HepG2 (cell line): ENCODE data around the gene UTS2R. TPM values are rescaled to one million over a fixed set of nuclear protein-coding genes. Genes with fewer than 3 reads are reported as not detected.
A peak's percentile ranks its signal among the peaks of the same experiment; 100 is the strongest.

Experiments
- ATRX ChIP-seq: sonication (generic); formaldehyde crosslinking; IDR thresholded peaks from 2 replicates; pipeline ENCODE4 v1.4.0; 2020; ENCODE audit warnings: missing genetic modification reagents, borderline replicate concordance
- GABPB1 ChIP-seq: IDR thresholded peaks from 2 replicates; pipeline ENCODE4 v1.6.1; 2016; ENCODE audit warnings: mild to moderate bottlenecking, missing genetic modification reagents, moderate library complexity, missing compliant biosample characterization
- GATAD1 ChIP-seq: IDR thresholded peaks from 2 replicates; pipeline ENCODE4 v1.6.1; 2016; ENCODE audit warnings: missing genetic modification reagents, missing compliant biosample characterization
- HOXA9 ChIP-seq: sonication (generic); formaldehyde crosslinking; IDR thresholded peaks from 2 replicates; pipeline ENCODE4 v1.8.1; 2022; ENCODE audit warnings: missing genetic modification reagents, mild to moderate bottlenecking, moderate library complexity, borderline replicate concordance
- MATR3 ChIP-seq: sonication (generic); formaldehyde crosslinking; IDR thresholded peaks from 2 replicates; pipeline ENCODE4 v1.4.0; 2020; ENCODE audit warnings: missing genetic modification reagents
- MLLT10 ChIP-seq: sonication (generic); formaldehyde crosslinking; IDR thresholded peaks from 2 replicates; pipeline ENCODE4 v1.4.0; 2020; ENCODE audit warnings: missing genetic modification reagents
- RERE ChIP-seq: IDR thresholded peaks from 2 replicates; pipeline ENCODE4 v1.6.1; 2016; ENCODE audit warnings: low read depth, missing genetic modification reagents, missing compliant biosample characterization
- ZNF407 ChIP-seq: sonication (generic); formaldehyde crosslinking; IDR thresholded peaks from one replicate; pipeline ENCODE4 v1.5.1; 2020; ENCODE audit warnings: mild to moderate bottlenecking, missing genetic modification reagents; ENCODE audit errors: not compliant biosample characterization
- ZNF501 ChIP-seq: sonication (generic); formaldehyde crosslinking; IDR thresholded peaks from 2 replicates; pipeline ENCODE4 v1.5.1; 2020; ENCODE audit warnings: mild to moderate bottlenecking, moderate library complexity, missing genetic modification reagents
- polyA plus RNA-seq, 8 experiments: library from polyadenylated mRNA; depleted of rRNA in 3 of 8; stranded (reverse) in 7 of 8; unstranded in 1 of 8; fragments of >200 nt; fragmentation: Illumina TruSeq in 4 of 8; extraction: Trizol in 4 of 8; gene quantifications; 2 replicates each; pipeline versions ENCODE4 v1.2.1 to v1.2.3, GENCODE V29; 2011 to 2016; ENCODE audit warnings: low read depth in 4 of 8, missing spikeins in 1 of 8, mixed read lengths in 1 of 8; ENCODE audit not compliant: insufficient read depth in 1 of 8
- total RNA-seq, 5 experiments: library from RNA; depleted of rRNA; stranded (reverse); fragments of >200 nt; fragmentation: Illumina TruSeq; extraction: Trizol; gene quantifications; 2 replicates each; pipeline ENCODE4 v1.2.3, GENCODE V29; 2016; ENCODE audit warnings: low read depth in 1 of 5
- TF ChIP-seq, protein P1 (sequence below): IDR thresholded peaks from 2 replicates; pipeline ENCODE4 v1.6.1; 2016; ENCODE audit warnings: missing compliant biosample characterization, missing genetic modification reagents, borderline replicate concordance
- TF ChIP-seq, protein P2 (sequence below): sonication (generic); formaldehyde crosslinking; IDR thresholded peaks from 2 replicates; pipeline ENCODE4 v1.4.0; 2020; ENCODE audit warnings: missing genetic modification reagents, borderline replicate concordance

Gene UTS2R
- total and polyA plus RNA-seq, 2 of the 13 experiments (the other 11 are each of a cell fraction or from before 2014, with no cell fraction given) = 0.13 to 0.15 TPM

GRCh38 chr17:82330322-82331239, 41.0 kb upstream of the UTS2R start (continued):
- peak; percentile 58; the same call in 1 of the 2 replicates for TF ChIP-seq ZNF501 (CRISPR knock-in tag)
- TF ChIP-seq, protein P1, sequence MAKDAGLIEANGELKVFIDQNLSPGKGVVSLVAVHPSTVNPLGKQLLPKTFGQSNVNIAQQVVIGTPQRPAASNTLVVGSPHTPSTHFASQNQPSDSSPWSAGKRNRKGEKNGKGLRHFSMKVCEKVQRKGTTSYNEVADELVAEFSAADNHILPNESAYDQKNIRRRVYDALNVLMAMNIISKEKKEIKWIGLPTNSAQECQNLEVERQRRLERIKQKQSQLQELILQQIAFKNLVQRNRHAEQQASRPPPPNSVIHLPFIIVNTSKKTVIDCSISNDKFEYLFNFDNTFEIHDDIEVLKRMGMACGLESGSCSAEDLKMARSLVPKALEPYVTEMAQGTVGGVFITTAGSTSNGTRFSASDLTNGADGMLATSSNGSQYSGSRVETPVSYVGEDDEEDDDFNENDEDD = 0 out of 2 replicates have a peak, but pooled peaks have one; percentile 10
- TF ChIP-seq HOXA9 (CRISPR knock-in tag) = no peak
- TF ChIP-seq ZNF407 (CRISPR knock-in tag) = no peak
- peak; percentile 47 for TF ChIP-seq GABPB1
- TF ChIP-seq, protein P2, sequence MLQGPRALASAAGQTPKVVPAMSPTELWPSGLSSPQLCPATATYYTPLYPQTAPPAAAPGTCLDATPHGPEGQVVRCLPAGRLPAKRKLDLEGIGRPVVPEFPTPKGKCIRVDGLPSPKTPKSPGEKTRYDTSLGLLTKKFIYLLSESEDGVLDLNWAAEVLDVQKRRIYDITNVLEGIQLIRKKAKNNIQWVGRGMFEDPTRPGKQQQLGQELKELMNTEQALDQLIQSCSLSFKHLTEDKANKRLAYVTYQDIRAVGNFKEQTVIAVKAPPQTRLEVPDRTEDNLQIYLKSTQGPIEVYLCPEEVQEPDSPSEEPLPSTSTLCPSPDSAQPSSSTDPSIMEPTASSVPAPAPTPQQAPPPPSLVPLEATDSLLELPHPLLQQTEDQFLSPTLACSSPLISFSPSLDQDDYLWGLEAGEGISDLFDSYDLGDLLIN (CRISPR knock-in tag) = peak; percentile 54; the same call in 1 of the 2 replicates
- TF ChIP-seq GATAD1 (CRISPR knock-in tag) = peak; percentile 61
- TF ChIP-seq ATRX = no peak
- TF ChIP-seq MATR3 (CRISPR knock-in tag) = no peak
- peak; percentile 38; the same call in 1 of the 2 replicates for TF ChIP-seq RERE (CRISPR knock-in tag)
- no peak for TF ChIP-seq MLLT10 (CRISPR knock-in tag)
